ENCODE results near the gene AFP. TPM values are rescaled to one million over a fixed set of nuclear protein-coding genes. Genes with fewer than 3 reads are reported as not detected.

AFP gene
- total RNA-seq, 1 donor from 2014 or later = not detected

DNA sequence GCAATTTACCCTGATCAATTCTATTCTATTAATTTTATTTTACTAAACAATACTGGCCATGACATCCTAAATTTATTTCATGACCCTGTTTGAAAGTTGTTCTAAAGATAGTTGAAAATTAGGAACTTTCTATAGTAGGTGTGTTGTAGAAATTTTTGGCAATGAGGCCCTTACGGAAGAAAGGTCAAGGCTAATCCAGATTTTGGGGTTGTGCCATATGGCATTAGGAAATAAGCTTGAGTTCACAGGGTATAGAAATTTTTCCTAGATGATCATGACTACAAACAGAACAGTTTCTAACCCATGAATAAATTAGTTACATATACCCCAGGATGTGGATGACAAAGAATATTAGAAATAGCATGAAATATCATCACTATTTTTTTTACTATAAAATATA lies 39.7 kb upstream of the AFP start:
- no peaks in the 10 kb centered on the region for H3K36me3 Mint-ChIP-seq (ENCODE audit: low read depth, unreplicated experiment)
- peaks cover 4% of the 10 kb centered on the region for H3K4me1 Mint-ChIP-seq (ENCODE audit: unreplicated experiment)
- no peaks in the 10 kb centered on the region for H3K27me3 Mint-ChIP-seq (ENCODE audit: unreplicated experiment)
- H3K9me3 Mint-ChIP-seq (ENCODE audit: unreplicated experiment) = no peaks in the 10 kb centered on the region
- H3K27ac Mint-ChIP-seq (ENCODE audit: unreplicated experiment) = no peak overlapping the region
- no peak overlapping the region for H3K4me3 Mint-ChIP-seq (ENCODE audit: unreplicated experiment)
- TF ChIP-seq, protein P1, sequence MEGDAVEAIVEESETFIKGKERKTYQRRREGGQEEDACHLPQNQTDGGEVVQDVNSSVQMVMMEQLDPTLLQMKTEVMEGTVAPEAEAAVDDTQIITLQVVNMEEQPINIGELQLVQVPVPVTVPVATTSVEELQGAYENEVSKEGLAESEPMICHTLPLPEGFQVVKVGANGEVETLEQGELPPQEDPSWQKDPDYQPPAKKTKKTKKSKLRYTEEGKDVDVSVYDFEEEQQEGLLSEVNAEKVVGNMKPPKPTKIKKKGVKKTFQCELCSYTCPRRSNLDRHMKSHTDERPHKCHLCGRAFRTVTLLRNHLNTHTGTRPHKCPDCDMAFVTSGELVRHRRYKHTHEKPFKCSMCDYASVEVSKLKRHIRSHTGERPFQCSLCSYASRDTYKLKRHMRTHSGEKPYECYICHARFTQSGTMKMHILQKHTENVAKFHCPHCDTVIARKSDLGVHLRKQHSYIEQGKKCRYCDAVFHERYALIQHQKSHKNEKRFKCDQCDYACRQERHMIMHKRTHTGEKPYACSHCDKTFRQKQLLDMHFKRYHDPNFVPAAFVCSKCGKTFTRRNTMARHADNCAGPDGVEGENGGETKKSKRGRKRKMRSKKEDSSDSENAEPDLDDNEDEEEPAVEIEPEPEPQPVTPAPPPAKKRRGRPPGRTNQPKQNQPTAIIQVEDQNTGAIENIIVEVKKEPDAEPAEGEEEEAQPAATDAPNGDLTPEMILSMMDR (IDR thresholded peaks at IDR 0.05; ENCODE audit: unreplicated experiment) = no peak
- no peak for DNase-seq (ENCODE audit: low spot score)

DNA sequence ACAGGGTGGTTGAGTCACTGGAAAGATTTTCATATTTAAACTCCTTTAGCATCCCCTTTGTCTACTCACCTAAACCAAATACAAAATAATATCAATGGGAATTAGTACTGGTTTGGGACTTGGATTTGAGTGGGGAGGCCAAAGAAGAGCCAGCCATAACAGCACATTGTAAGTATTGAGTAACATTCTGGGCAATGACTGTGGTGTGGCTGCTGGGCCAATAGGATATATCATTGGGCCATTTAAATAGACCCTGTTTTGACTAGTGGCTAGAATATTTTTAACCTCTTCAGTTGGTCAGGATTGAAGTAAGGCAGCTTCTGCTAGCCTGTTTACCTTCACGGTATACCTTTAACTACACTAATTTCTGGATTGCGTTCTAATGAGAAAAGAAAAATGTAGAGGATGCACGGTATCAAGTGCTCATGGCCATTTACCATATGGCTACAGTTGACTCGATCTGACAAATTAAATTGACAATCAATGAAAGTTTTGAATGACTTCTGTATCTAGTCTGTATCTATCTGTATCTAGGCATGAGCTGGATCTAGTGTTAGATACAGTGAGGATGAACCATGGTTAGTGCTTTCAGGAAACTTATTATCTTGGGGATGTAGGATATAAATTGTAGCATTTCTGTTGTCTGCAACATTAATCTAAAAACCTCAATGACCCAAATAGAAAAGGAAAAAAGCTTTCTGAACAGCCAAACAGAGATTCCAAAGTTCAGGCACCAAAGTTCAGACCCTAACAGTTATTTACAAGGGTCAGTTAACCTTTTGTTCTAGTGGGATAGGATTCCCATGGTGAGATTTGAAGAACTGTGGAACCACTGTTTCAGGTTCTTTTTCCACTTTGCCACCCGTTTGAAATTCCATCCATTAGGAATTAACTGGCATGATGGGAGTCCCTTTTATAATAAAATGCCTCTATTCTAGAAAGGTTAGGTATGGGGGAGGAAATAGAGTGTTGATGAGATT lies 38.7 kb upstream of the AFP start:
- TF ChIP-seq, protein P1 (IDR thresholded peaks at IDR 0.05; ENCODE audit: unreplicated experiment) = no peak
- Mint-ChIP-seq H3K27me3 (ENCODE audit: unreplicated experiment) (no peaks in the 10 kb centered on the region), H3K9me3 (ENCODE audit: unreplicated experiment) (no peaks in the 10 kb centered on the region), H3K36me3 (ENCODE audit: low read depth, unreplicated experiment) (no peaks in the 10 kb centered on the region), H3K4me1 (ENCODE audit: unreplicated experiment) (no peaks in the 10 kb centered on the region), H3K27ac (ENCODE audit: unreplicated experiment) (no peak overlapping the region), H3K4me3 (ENCODE audit: unreplicated experiment) (no peak overlapping the region)
- DNase-seq (ENCODE audit: low spot score) = no peak

DNA sequence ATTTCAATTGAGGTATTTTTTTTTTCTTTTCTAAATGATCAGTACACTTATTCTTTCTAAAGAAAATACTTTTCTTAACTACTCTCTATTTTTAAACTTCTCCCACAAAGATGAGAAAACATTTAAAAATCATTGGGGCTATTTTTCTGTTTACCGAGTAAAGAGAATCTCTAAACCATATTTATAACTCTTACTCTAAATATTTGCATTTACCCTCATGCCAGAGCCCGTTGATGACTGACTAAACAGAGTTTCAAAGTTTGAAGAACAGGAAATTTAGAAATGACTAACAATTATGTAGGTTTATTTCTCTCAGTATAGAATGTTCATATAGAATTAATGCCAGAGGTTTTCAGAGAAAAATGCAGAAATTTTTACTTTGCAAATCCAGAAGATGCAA lies 34.6 kb upstream of the AFP start:
- H3K27me3 Mint-ChIP-seq (ENCODE audit: unreplicated experiment) = no peaks in the 10 kb centered on the region
- no peak overlapping the region for H3K27ac Mint-ChIP-seq (ENCODE audit: unreplicated experiment)
- no peaks in the 10 kb centered on the region for H3K4me1 Mint-ChIP-seq (ENCODE audit: unreplicated experiment)
- no peaks in the 10 kb centered on the region for H3K9me3 Mint-ChIP-seq (ENCODE audit: unreplicated experiment)
- H3K4me3 Mint-ChIP-seq (ENCODE audit: unreplicated experiment) = no peak overlapping the region
- no peak for DNase-seq (ENCODE audit: low spot score)
- TF ChIP-seq, protein P1 (IDR thresholded peaks at IDR 0.05; ENCODE audit: unreplicated experiment) = no peak
- no peaks in the 10 kb centered on the region for H3K36me3 Mint-ChIP-seq (ENCODE audit: low read depth, unreplicated experiment)

DNA sequence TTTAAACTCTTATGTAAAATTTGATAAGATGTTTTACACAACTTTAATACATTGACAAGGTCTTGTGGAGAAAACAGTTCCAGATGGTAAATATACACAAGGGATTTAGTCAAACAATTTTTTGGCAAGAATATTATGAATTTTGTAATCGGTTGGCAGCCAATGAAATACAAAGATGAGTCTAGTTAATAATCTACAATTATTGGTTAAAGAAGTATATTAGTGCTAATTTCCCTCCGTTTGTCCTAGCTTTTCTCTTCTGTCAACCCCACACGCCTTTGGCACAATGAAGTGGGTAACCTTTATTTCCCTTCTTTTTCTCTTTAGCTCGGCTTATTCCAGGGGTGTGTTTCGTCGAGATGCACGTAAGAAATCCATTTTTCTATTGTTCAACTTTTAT lies 32.0 kb upstream of the AFP start, which contains the start of gene ALB:
ALB (plus strand) TSS at position 246 of the 400 bp plus-strand sequence; CDS start at position 287, 41 bp downstream.
- H3K36me3 Mint-ChIP-seq (ENCODE audit: low read depth, unreplicated experiment) = no peaks in the 10 kb centered on the region
- H3K9me3 Mint-ChIP-seq (ENCODE audit: unreplicated experiment) = no peaks in the 10 kb centered on the region
- no peaks in the 10 kb centered on the region for H3K4me1 Mint-ChIP-seq (ENCODE audit: unreplicated experiment)
- no peak within 1 kb of the TSS for H3K4me3 Mint-ChIP-seq (ENCODE audit: unreplicated experiment)
- no peak within 1 kb of the TSS for H3K27ac Mint-ChIP-seq (ENCODE audit: unreplicated experiment)
- DNase-seq (ENCODE audit: low spot score) = no peak
- H3K27me3 Mint-ChIP-seq (ENCODE audit: unreplicated experiment) = no peaks in the 10 kb centered on the region
- TF ChIP-seq, protein P1 (IDR thresholded peaks at IDR 0.05; ENCODE audit: unreplicated experiment) = no peak

DNA sequence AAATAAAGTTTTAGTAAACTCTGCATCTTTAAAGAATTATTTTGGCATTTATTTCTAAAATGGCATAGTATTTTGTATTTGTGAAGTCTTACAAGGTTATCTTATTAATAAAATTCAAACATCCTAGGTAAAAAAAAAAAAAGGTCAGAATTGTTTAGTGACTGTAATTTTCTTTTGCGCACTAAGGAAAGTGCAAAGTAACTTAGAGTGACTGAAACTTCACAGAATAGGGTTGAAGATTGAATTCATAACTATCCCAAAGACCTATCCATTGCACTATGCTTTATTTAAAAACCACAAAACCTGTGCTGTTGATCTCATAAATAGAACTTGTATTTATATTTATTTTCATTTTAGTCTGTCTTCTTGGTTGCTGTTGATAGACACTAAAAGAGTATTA lies 31.6 kb upstream of the AFP start:
- Mint-ChIP-seq H3K4me3 (ENCODE audit: unreplicated experiment) (no peak overlapping the region), H3K27ac (ENCODE audit: unreplicated experiment) (no peak overlapping the region), H3K4me1 (ENCODE audit: unreplicated experiment) (no peaks in the 10 kb centered on the region), H3K9me3 (ENCODE audit: unreplicated experiment) (no peaks in the 10 kb centered on the region), H3K27me3 (ENCODE audit: unreplicated experiment) (no peaks in the 10 kb centered on the region), H3K36me3 (ENCODE audit: low read depth, unreplicated experiment) (no peaks in the 10 kb centered on the region)
- TF ChIP-seq, protein P1 (IDR thresholded peaks at IDR 0.05; ENCODE audit: unreplicated experiment) = no peak
- no peak for DNase-seq (ENCODE audit: low spot score)

Measured in endothelial cell (in vitro differentiated cells).